ENCODE measurements around the gene DHRSX.

The DHRSX gene

GRCh38 chrX:2430265-2430825 is 70.4 kb downstream of the DHRSX start:
- H3K4me1 ChIP-seq = peaks cover 44 to 88% (median 83%) of the 10 kb centered on the region in 10 experiments

DNA sequence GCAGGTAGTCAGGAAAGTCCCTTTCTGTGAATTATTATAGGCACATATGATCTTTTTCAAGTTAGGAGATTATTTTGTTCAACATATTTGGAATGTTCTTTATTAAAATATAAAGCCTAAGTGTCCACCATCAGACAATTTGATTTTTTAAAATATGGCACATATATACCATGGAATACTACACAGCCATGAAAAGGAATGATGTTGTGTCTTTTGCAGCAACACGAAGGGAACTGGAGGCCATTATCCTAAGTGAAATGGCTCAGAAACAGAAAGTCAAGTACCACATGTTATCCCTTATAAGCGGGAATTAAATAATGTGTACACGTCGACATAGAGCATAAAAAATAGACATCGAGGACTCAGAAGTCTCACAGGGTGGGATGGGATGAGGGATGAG is 73.0 kb downstream of the DHRSX start:
- Histone ChIP-seq H3K36me3 (peaks cover 25 to 47% (median 38%) of the 10 kb centered on the region in 11 experiments), H3K4me3 (no peak overlapping the region), H3K9me3 (replicated peaks in 1 of 11) (peaks cover 12 to 23% (median 14%) of the 10 kb centered on the region in 11 experiments; a peak in 19 of 22 replicates), H3K9ac (no peak overlapping the region; a peak in 1 of 22 replicates), H3K27me3 (no peaks in the 10 kb centered on the region), H3K4me1 (peaks cover 39 to 77% (median 69%) of the 10 kb centered on the region in 10 experiments), H3K4me2 (peak overlapping the region in 4 of 11 experiments; percentile 73 to 82 (median 77); a peak in 5 of 22 replicates), H3K27ac (peak overlapping the region in 7 of 11 experiments; percentile 51 to 77 (median 67); a peak in 9 of 22 replicates), H4K20me1 (peaks cover 0 to 32% (median 0%) of the 10 kb centered on the region in 11 experiments; a peak in 3 of 22 replicates)
- TF ChIP-seq Cebpa-rat (IDR thresholded peaks at IDR 0.05) = no peak

More at GRCh38 chrX:2430265-2430825, 70.4 kb downstream of the DHRSX start:
- Histone ChIP-seq H3K4me2 (peak overlapping the region; percentile 59 to 93 (median 80)), H3K27ac (peak overlapping the region in 10 of 11 experiments; percentile 34 to 93 (median 84); a peak in 18 of 22 replicates), H3K4me3 (peak overlapping the region in 4 of 10 experiments; percentile 5 to 28 (median 24); a peak in 3 of 20 replicates), H3K36me3 (peaks cover 8 to 39% (median 31%) of the 10 kb centered on the region in 11 experiments; a peak in 21 of 22 replicates), H4K20me1 (peaks cover 0 to 40% (median 0%) of the 10 kb centered on the region in 11 experiments; a peak in 3 of 22 replicates), H3K9ac (peak overlapping the region in 9 of 11 experiments; percentile 21 to 73 (median 69); a peak in 16 of 22 replicates), H3K9me3 (replicated peaks in 1 of 11) (peaks cover 13 to 33% (median 23%) of the 10 kb centered on the region in 11 experiments; a peak in 20 of 22 replicates), H3K27me3 (no peaks in the 10 kb centered on the region)
- peak in 10 of 11 experiments; percentile 64 to 94 (median 90); a peak in 18 of 22 replicates for TF ChIP-seq Cebpa-rat (IDR thresholded peaks at IDR 0.05)

DNA sequence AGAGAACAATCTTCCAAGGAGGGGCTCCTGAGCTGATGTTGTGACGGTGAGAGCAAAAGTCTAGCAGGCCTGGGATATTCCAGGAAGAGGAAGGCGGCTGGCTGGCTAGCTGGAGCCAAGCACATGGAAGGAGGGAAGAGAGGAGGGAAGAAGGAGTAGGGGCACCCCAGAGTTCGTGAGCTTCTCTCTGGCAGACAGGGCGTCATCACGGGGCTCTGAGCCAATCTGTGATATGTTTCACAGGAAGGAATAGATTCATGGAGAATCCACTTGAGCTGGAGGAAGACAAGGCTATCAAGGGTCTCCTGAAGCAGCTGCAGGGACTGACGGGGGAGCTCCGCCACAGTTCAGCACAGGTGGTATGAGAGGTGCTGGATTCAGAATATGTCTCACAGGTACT is 73.6 kb downstream of the DHRSX start:
- Histone ChIP-seq H3K36me3 (peaks cover 30 to 53% (median 44%) of the 10 kb centered on the region in 11 experiments), H3K4me3 (no peak overlapping the region), H3K27ac (peak overlapping the region in 9 of 11 experiments; percentile 18 to 77 (median 62); a peak in 17 of 22 replicates), H3K9ac (peak overlapping the region in 6 of 11 experiments; percentile 1 to 63 (median 43); a peak in 9 of 22 replicates), H4K20me1 (peaks cover 0 to 27% (median 0%) of the 10 kb centered on the region in 11 experiments; a peak in 3 of 22 replicates), H3K9me3 (replicated peaks in 1 of 11) (peaks cover 12 to 27% (median 14%) of the 10 kb centered on the region in 11 experiments; a peak in 19 of 22 replicates), H3K4me1 (peaks cover 33 to 71% (median 63%) of the 10 kb centered on the region in 10 experiments), H3K4me2 (peak overlapping the region in 8 of 11 experiments; percentile 60 to 85 (median 76); a peak in 16 of 22 replicates), H3K27me3 (no peaks in the 10 kb centered on the region)
- no peak for TF ChIP-seq Cebpa-rat (IDR thresholded peaks at IDR 0.05)

DNA sequence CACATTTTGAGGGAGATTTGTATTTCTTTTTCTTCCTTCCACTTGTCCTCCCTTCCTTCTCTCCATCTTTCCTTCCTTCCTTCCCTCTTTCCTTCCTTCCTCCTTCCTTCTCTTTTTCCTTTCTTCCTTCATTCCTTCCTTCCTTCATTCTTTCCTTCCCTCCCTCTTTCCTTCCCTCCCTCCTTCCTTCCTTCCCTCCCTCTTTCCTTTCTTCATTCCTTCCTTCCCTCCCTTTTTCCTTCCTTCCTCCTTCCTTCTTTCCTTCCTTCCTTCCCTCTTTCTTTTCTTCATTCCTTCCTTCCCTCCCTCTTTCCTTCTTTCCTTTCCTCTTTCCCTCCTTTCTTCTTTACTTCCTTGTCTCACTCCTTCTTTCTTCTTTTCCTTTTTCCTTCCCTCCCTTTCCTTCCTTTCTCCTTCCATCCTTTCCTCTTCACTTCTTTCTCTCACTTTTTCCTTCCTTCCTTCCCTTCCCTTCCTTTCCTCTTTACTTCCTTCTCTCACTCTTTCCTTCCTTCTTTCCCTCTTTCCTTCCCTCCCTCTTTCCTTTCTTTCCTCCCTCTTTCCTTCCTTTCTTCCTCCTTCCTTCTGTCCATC is 74.4 kb downstream of the DHRSX start:
- H3K27me3 ChIP-seq = no peaks in the 10 kb centered on the region
- peaks cover 12 to 26% (median 15%) of the 10 kb centered on the region in 11 experiments; a peak in 20 of 22 replicates for H3K9me3 ChIP-seq (replicated peaks in 1 of 11)
- peak overlapping the region in 2 of 10 experiments; percentile 6 to 27; a peak in 1 of 20 replicates for H3K4me3 ChIP-seq
- TF ChIP-seq Cebpa-rat (IDR thresholded peaks at IDR 0.05) = no peak
- peak overlapping the region in 8 of 11 experiments; percentile 48 to 77 (median 64); a peak in 16 of 22 replicates for H3K27ac ChIP-seq
- peaks cover 28 to 68% (median 57%) of the 10 kb centered on the region in 10 experiments for H3K4me1 ChIP-seq
- peak overlapping the region in 4 of 11 experiments; percentile 36 to 63 (median 54); a peak in 9 of 22 replicates for H3K9ac ChIP-seq
- H3K4me2 ChIP-seq = peak overlapping the region; percentile 18 to 85 (median 73); a peak in 20 of 22 replicates
- peaks cover 0 to 26% (median 0%) of the 10 kb centered on the region in 11 experiments; a peak in 3 of 22 replicates for H4K20me1 ChIP-seq
- H3K36me3 ChIP-seq = peaks cover 38 to 61% (median 51%) of the 10 kb centered on the region in 11 experiments

GRCh38 chrX:2425286-2426071 is 75.3 kb downstream of the DHRSX start:
- H3K27me3 ChIP-seq = no peaks in the 10 kb centered on the region
- H3K36me3 ChIP-seq = peaks cover 47 to 70% (median 60%) of the 10 kb centered on the region in 11 experiments
- peak overlapping the region in 7 of 11 experiments; percentile 1 to 63 (median 36); a peak in 10 of 22 replicates for H3K9ac ChIP-seq
- H3K4me1 ChIP-seq = peaks cover 22 to 61% (median 50%) of the 10 kb centered on the region in 10 experiments
- no peak for TF ChIP-seq Cebpa-rat (IDR thresholded peaks at IDR 0.05)
- H3K4me2 ChIP-seq = peak overlapping the region; percentile 18 to 85 (median 73); a peak in 20 of 22 replicates
- H3K27ac ChIP-seq = peak overlapping the region in 8 of 11 experiments; percentile 48 to 77 (median 64); a peak in 15 of 22 replicates
- H4K20me1 ChIP-seq = peaks cover 0 to 22% (median 0%) of the 10 kb centered on the region in 11 experiments; a peak in 3 of 22 replicates
- H3K9me3 ChIP-seq (replicated peaks in 1 of 11) = peaks cover 11 to 28% (median 21%) of the 10 kb centered on the region in 11 experiments; a peak in 21 of 22 replicates
- H3K4me3 ChIP-seq = peak overlapping the region in 3 of 10 experiments; percentile 6 to 30 (median 27); a peak in 3 of 20 replicates

- H3K9ac ChIP-seq = 0 out of 22 replicates have a peak overlapping the region, but pooled peaks of 1 of the 11 experiments have one; percentile 36
- no peaks in the 10 kb centered on the region for H3K27me3 ChIP-seq
- peaks cover 13 to 32% (median 22%) of the 10 kb centered on the region in 11 experiments; a peak in 21 of 22 replicates for H3K9me3 ChIP-seq (replicated peaks in 1 of 11)
- H4K20me1 ChIP-seq = peaks cover 0 to 19% (median 0%) of the 10 kb centered on the region in 11 experiments; a peak in 3 of 22 replicates
- H3K4me3 ChIP-seq = no peak overlapping the region
- H3K4me2 ChIP-seq = peak overlapping the region in 6 of 11 experiments; percentile 60 to 85 (median 76); a peak in 10 of 22 replicates
- no peak for TF ChIP-seq Cebpa-rat (IDR thresholded peaks at IDR 0.05)
- peaks cover 52 to 74% (median 67%) of the 10 kb centered on the region in 11 experiments for H3K36me3 ChIP-seq
- peaks cover 12 to 49% (median 38%) of the 10 kb centered on the region in 10 experiments for H3K4me1 ChIP-seq
- peak overlapping the region in 4 of 11 experiments; percentile 62 to 75 (median 71); a peak in 5 of 22 replicates for H3K27ac ChIP-seq
Observed at GRCh38 chrX:2424317-2424716, 76.5 kb downstream of the DHRSX start.

DNA sequence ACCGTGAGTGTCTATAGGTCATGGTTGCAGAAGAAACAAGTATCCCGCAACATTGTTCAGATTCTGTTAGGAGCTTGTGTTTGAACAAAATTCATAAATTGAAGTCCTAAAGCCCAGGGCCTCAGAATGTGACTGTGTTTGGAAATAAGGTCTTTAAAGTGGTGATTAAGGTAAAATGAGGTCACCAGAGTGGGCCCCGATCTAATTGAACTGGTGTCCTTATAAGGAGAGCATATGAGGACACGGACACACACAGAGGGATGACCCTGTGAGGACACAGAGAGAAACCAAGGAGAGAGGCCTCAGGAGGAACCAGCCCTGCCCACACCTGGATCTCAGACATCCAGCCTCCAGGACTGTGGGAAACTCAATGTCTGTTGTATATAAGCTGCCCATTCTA is 76.9 kb downstream of the DHRSX start:
- peak overlapping the region in 3 of 11 experiments; percentile 8 to 67 (median 10); a peak in 3 of 22 replicates for H3K27ac ChIP-seq
- peak overlapping the region in 2 of 11 experiments; percentile 73 to 85; a peak in 4 of 22 replicates for H3K4me2 ChIP-seq
- no peak for TF ChIP-seq Cebpa-rat (IDR thresholded peaks at IDR 0.05)
- H3K27me3 ChIP-seq = no peaks in the 10 kb centered on the region
- peaks cover 56 to 76% (median 69%) of the 10 kb centered on the region in 11 experiments for H3K36me3 ChIP-seq
- peaks cover 12 to 48% (median 35%) of the 10 kb centered on the region in 10 experiments for H3K4me1 ChIP-seq
- no peak overlapping the region for H3K9ac ChIP-seq
- peaks cover 17 to 35% (median 26%) of the 10 kb centered on the region in 11 experiments for H3K9me3 ChIP-seq (replicated peaks in 1 of 11)
- H3K4me3 ChIP-seq = no peak overlapping the region
- H4K20me1 ChIP-seq = peaks cover 0 to 19% (median 0%) of the 10 kb centered on the region in 11 experiments; a peak in 3 of 22 replicates
